ENCODE data around the gene TLE4.
"Not testable (repeated sequence)": the region's sequence is repeated elsewhere in the genome, so short reads cannot be mapped to it uniquely, and the experiment has no call there.

The TLE4 gene

GRCh38 chr9:79736051-79736450 is 164.3 kb downstream of the TLE4 start:
- Histone ChIP-seq H3K27me3 (ENCODE audit: control insufficient read depth, insufficient read depth, low read length) (no peaks in the 10 kb centered on the region), H3K9ac (ENCODE audit: low read length) (no peak overlapping the region), H3K36me3 (ENCODE audit: control insufficient read depth, insufficient read depth, low read length) (no peaks in the 10 kb centered on the region), H3K9me3 (ENCODE audit: control insufficient read depth, insufficient read depth, low read depth, low read length) (no peaks in the 10 kb centered on the region), H3K4me1 (ENCODE audit: control insufficient read depth, insufficient read depth, low read length) (no peaks in the 10 kb centered on the region), H3K27ac (ENCODE audit: low read depth, low read length) (no peak overlapping the region), H3K4me3 (ENCODE audit: low read depth, low read length) (no peak overlapping the region)

- no peaks in the 10 kb centered on the region for H3K27me3 ChIP-seq (ENCODE audit: control insufficient read depth, insufficient read depth, low read length)
- no peak overlapping the region for H3K9ac ChIP-seq (ENCODE audit: low read length)
- no peak overlapping the region for H3K4me3 ChIP-seq (ENCODE audit: low read depth, low read length)
- peaks cover 10% of the 10 kb centered on the region; the same call in 1 of the 2 replicates for H3K4me1 ChIP-seq (ENCODE audit: control insufficient read depth, insufficient read depth, low read length)
- H3K27ac ChIP-seq (ENCODE audit: low read depth, low read length), result no peak overlapping the region
- H3K36me3 ChIP-seq (ENCODE audit: control insufficient read depth, insufficient read depth, low read length), result no peaks in the 10 kb centered on the region
- no peaks in the 10 kb centered on the region for H3K9me3 ChIP-seq (ENCODE audit: control insufficient read depth, insufficient read depth, low read depth, low read length)
Observed at GRCh38 chr9:79741381-79741780, 169.6 kb downstream of the TLE4 start.

DNA sequence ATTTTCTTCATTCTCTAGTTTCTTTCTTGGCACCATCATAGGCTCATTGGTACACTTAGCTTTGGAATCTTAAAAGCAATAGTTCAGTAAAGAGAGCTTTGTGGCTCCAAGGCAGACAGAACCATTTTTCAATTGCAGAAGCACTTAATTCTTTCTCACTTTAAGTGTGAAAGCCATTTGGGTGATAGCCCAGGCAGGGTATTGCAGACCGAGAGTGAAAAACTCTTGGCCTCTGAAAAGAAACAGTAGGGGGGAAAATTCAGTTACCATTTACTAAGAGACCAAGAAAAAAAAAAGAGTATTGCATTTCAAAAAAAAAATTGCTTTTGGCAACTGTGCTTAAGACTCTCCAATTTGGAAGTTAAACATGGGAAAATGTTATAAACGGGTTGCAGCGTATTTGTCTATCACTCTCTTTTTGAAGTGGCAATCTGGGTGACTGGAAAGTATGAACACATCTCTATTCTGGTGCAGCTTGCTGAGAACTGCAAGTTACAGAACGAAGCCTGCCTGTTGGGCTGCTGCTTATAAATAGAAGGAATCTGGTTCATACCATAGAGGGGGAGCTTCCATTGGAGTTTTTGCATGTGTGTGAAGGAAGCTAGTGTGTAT is 170.5 kb downstream of the TLE4 start:
- H3K4me3 ChIP-seq (ENCODE audit: low read depth, low read length), result no peak overlapping the region
- H3K27ac ChIP-seq (ENCODE audit: low read depth, low read length), result no peak overlapping the region
- H3K9ac ChIP-seq (ENCODE audit: low read length), result no peak overlapping the region
- no peaks in the 10 kb centered on the region for H3K36me3 ChIP-seq (ENCODE audit: control insufficient read depth, insufficient read depth, low read length)
- H3K9me3 ChIP-seq (ENCODE audit: control insufficient read depth, insufficient read depth, low read depth, low read length), result no peaks in the 10 kb centered on the region
- H3K27me3 ChIP-seq (ENCODE audit: control insufficient read depth, insufficient read depth, low read length), result no peaks in the 10 kb centered on the region
- peaks cover 10% of the 10 kb centered on the region; the same call in 1 of the 2 replicates for H3K4me1 ChIP-seq (ENCODE audit: control insufficient read depth, insufficient read depth, low read length)

- Histone ChIP-seq H3K36me3 (ENCODE audit: control insufficient read depth, insufficient read depth, low read length) (no peaks in the 10 kb centered on the region), H3K4me3 (ENCODE audit: low read depth, low read length) (no peak overlapping the region), H3K27me3 (ENCODE audit: control insufficient read depth, insufficient read depth, low read length) (no peaks in the 10 kb centered on the region), H3K4me1 (ENCODE audit: control insufficient read depth, insufficient read depth, low read length) (peaks cover 10% of the 10 kb centered on the region; the same call in 1 of the 2 replicates), H3K9me3 (ENCODE audit: control insufficient read depth, insufficient read depth, low read depth, low read length) (no peaks in the 10 kb centered on the region), H3K27ac (ENCODE audit: low read depth, low read length) (no peak overlapping the region), H3K9ac (ENCODE audit: low read length) (no peak overlapping the region)
Observed at GRCh38 chr9:79744521-79744920, 172.8 kb downstream of the TLE4 start.

- H3K4me3 ChIP-seq (ENCODE audit: low read depth, low read length), result no peak overlapping the region
- 0 out of 2 replicates have a peak, but pooled peaks cover under 1% of the 10 kb centered on the region for H3K9me3 ChIP-seq (ENCODE audit: control insufficient read depth, insufficient read depth, low read depth, low read length)
- H3K9ac ChIP-seq (ENCODE audit: low read length), result no peak overlapping the region
- H3K27me3 ChIP-seq (ENCODE audit: control insufficient read depth, insufficient read depth, low read length), result no peaks in the 10 kb centered on the region
- H3K27ac ChIP-seq (ENCODE audit: low read depth, low read length), result no peak overlapping the region
- H3K36me3 ChIP-seq (ENCODE audit: control insufficient read depth, insufficient read depth, low read length), result no peaks in the 10 kb centered on the region
- peaks cover 10% of the 10 kb centered on the region; the same call in 1 of the 2 replicates for H3K4me1 ChIP-seq (ENCODE audit: control insufficient read depth, insufficient read depth, low read length)
Observed at GRCh38 chr9:79745752-79746336, 174.1 kb downstream of the TLE4 start.

DNA sequence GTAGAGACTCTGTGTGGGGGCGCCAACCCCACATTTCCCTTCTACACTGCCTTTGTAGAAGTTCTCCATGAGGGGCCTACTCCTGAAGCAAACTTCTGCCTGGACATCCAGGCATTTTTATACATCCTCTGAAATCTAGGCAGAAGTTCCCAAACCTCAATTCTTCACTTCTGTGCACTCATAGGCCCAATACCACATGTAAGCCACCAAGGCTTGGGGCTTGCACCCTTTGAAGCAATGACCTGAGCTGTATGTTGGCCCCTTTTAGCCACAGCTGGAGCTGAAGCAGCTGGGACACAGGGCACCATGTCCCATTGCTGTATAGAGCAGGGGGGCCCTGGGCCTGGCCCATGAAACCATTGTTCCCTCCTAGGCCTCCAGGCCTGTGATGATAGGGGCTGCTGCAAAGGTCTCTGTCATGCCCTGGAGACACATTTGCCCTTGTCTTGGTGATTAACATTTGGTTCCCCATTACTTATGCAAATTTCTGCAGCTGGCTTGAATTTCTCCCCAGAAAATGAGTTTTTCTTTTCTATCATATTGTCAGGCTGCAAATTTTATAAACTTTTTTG is 180.2 kb downstream of the TLE4 start:
- H3K4me1 ChIP-seq (ENCODE audit: control insufficient read depth, insufficient read depth, low read length); H3K36me3 ChIP-seq (ENCODE audit: control insufficient read depth, insufficient read depth, low read length); H3K9ac ChIP-seq (ENCODE audit: low read length); H3K27me3 ChIP-seq (ENCODE audit: control insufficient read depth, insufficient read depth, low read length); H3K4me3 ChIP-seq (ENCODE audit: low read depth, low read length); H3K27ac ChIP-seq (ENCODE audit: low read depth, low read length): not testable (repeated sequence)
- H3K9me3 ChIP-seq (ENCODE audit: control insufficient read depth, insufficient read depth, low read depth, low read length), result peaks cover 18% of the 10 kb centered on the region

GRCh38 chr9:79756414-79756813 is 184.6 kb downstream of the TLE4 start:
- Histone ChIP-seq H3K27ac (ENCODE audit: low read depth, low read length) (no peak overlapping the region), H3K36me3 (ENCODE audit: control insufficient read depth, insufficient read depth, low read length) (no peaks in the 10 kb centered on the region), H3K4me1 (ENCODE audit: control insufficient read depth, insufficient read depth, low read length) (no peaks in the 10 kb centered on the region), H3K9ac (ENCODE audit: low read length) (no peak overlapping the region), H3K27me3 (ENCODE audit: control insufficient read depth, insufficient read depth, low read length) (no peaks in the 10 kb centered on the region), H3K4me3 (ENCODE audit: low read depth, low read length) (no peak overlapping the region), H3K9me3 (ENCODE audit: control insufficient read depth, insufficient read depth, low read depth, low read length) (peaks cover 12% of the 10 kb centered on the region)

DNA sequence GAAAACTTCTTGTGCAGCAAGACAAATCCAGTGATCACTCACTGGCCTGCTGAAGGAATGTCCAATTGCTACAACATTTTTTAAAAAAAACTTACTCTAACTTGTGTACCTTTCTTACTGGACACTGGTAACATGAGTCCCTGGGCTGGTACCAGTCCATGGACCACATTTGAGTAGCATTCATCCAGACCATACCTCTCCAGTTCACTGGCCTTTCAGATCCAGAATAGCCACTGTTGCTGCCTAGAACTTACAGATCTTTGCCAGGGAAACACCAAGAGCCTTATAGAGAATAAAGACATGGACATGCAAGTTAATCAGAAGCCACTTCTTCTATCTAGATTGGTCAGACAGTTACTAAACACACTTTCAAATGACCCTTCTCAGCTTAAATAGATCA is 185.3 kb downstream of the TLE4 start:
- H3K9me3 ChIP-seq (ENCODE audit: control insufficient read depth, insufficient read depth, low read depth, low read length), result peaks cover 5% of the 10 kb centered on the region
- H3K27ac ChIP-seq (ENCODE audit: low read depth, low read length), result no peak overlapping the region

DNA sequence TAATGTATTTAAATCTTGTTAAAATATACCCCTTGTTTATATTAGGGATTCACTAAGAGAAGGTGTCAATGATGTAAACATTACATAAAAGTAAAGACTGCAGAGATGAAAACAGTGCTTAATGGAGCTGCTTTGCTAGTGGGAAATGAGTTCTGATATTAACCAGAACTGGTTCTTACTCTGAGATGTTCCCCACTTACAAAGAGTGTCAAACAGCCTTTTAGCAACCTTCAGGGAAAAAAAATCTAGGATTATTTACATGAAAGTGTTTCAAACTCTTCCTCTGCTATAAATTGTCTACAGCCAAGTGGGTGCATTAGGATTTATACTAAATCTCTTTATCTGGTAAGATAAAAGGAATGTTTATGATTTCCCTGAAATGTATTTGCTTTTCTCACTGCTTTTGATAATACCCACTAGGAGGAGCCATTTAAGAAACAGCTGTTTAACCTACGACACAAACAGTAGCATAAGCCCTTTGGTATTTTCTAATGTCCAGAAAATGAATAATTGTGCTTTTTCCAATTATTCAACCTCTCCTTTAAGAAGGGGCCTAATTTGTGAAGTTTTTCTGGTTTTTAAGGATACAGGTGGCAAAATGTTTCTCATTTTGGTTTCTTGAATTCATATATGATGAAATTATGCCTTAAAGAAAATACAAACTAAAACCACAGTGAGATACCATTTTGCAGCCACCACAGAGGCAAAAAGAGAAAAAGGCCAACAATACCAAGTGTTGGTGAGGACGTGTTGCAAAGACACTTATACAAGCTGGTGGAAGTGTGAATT is 186.3 kb downstream of the TLE4 start:
- H3K4me3 ChIP-seq (ENCODE audit: low read depth, low read length), result no peak overlapping the region
- no peaks in the 10 kb centered on the region for H3K36me3 ChIP-seq (ENCODE audit: control insufficient read depth, insufficient read depth, low read length)

More for the DNA sequence above, 185.3 kb downstream of the TLE4 start:
- Histone ChIP-seq H3K9ac (ENCODE audit: low read length) (no peak overlapping the region), H3K36me3 (ENCODE audit: control insufficient read depth, insufficient read depth, low read length) (no peaks in the 10 kb centered on the region), H3K4me3 (ENCODE audit: low read depth, low read length) (no peak overlapping the region), H3K27me3 (ENCODE audit: control insufficient read depth, insufficient read depth, low read length) (no peaks in the 10 kb centered on the region), H3K4me1 (ENCODE audit: control insufficient read depth, insufficient read depth, low read length) (no peaks in the 10 kb centered on the region)

DNA sequence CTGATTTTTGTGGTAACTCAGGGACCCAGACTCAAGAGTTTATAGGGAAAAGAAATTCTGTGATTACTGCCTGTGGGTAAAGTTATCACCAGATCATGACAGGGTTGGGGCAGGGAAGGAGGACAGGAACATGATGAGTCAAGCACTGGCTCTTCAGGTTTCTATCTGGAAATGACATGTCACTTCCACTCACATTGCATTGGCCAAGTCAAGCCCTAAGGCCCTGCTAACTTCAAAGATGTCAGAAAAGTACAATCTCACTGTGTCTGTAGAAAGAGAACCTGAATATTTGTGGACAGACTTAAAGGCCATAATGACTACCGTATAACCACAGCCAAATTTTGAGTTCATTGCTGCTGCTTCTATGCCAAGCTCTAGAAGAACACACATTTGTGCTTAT is 187.7 kb downstream of the TLE4 start:
- H3K36me3 ChIP-seq (ENCODE audit: control insufficient read depth, insufficient read depth, low read length), result no peaks in the 10 kb centered on the region
- no peaks in the 10 kb centered on the region for H3K9me3 ChIP-seq (ENCODE audit: control insufficient read depth, insufficient read depth, low read depth, low read length)

More for the DNA sequence above, 186.3 kb downstream of the TLE4 start:
- Histone ChIP-seq H3K27me3 (ENCODE audit: control insufficient read depth, insufficient read depth, low read length) (no peaks in the 10 kb centered on the region), H3K27ac (ENCODE audit: low read depth, low read length) (no peak overlapping the region), H3K9ac (ENCODE audit: low read length) (no peak overlapping the region), H3K9me3 (ENCODE audit: control insufficient read depth, insufficient read depth, low read depth, low read length) (no peaks in the 10 kb centered on the region), H3K4me1 (ENCODE audit: control insufficient read depth, insufficient read depth, low read length) (no peaks in the 10 kb centered on the region)

GRCh38 chr9:79762070-79762469 is 190.3 kb downstream of the TLE4 start:
- Histone ChIP-seq H3K9me3 (ENCODE audit: control insufficient read depth, insufficient read depth, low read depth, low read length) (no peaks in the 10 kb centered on the region), H3K36me3 (ENCODE audit: control insufficient read depth, insufficient read depth, low read length) (no peaks in the 10 kb centered on the region), H3K9ac (ENCODE audit: low read length) (no peak overlapping the region), H3K27me3 (ENCODE audit: control insufficient read depth, insufficient read depth, low read length) (peaks cover 15% of the 10 kb centered on the region), H3K4me1 (ENCODE audit: control insufficient read depth, insufficient read depth, low read length) (peaks cover 3% of the 10 kb centered on the region; the same call in 1 of the 2 replicates), H3K4me3 (ENCODE audit: low read depth, low read length) (no peak overlapping the region), H3K27ac (ENCODE audit: low read depth, low read length) (no peak overlapping the region)

More for the DNA sequence above, 187.7 kb downstream of the TLE4 start:
- H3K9ac ChIP-seq (ENCODE audit: low read length), result no peak overlapping the region
- no peak overlapping the region for H3K4me3 ChIP-seq (ENCODE audit: low read depth, low read length)
- H3K27ac ChIP-seq (ENCODE audit: low read depth, low read length), result no peak overlapping the region
- H3K27me3 ChIP-seq (ENCODE audit: control insufficient read depth, insufficient read depth, low read length), result peaks cover 6% of the 10 kb centered on the region; the same call in 1 of the 2 replicates
- H3K4me1 ChIP-seq (ENCODE audit: control insufficient read depth, insufficient read depth, low read length), result peaks cover 3% of the 10 kb centered on the region; the same call in 1 of the 2 replicates
